Neural cell (in vitro differentiated cells): ENCODE results near the gene PROSER2. TPM values are rescaled to one million over a fixed set of nuclear protein-coding genes. Genes with fewer than 3 reads are reported as not detected.

Experiments
- H2AFZ ChIP-seq: fragments of 200-600, 300-800 bp; sonication (generic), shearing (Covaris generic); 2 replicates; pipeline ENCODE4 v1.6.0; 2014; ENCODE audit warnings: low read depth, mild to moderate bottlenecking, antibody characterized with exemption, low read length, moderate library complexity
- H3F3A ChIP-seq: fragments of 200-600 bp; shearing (Covaris generic); 2 replicates; pipeline ENCODE4 v1.6.1; 2016; ENCODE audit warnings: mild to moderate bottlenecking, moderate library complexity, mixed read lengths, antibody characterized with exemption, low read length; ENCODE audit not compliant: insufficient read depth, poor library complexity, severe bottlenecking
- H3K27ac ChIP-seq: fragments of 200-600, 300-800 bp; sonication (generic), shearing (Covaris generic); 2 replicates; pipeline ENCODE4 v1.5.1; 2014; ENCODE audit warnings: mild to moderate bottlenecking, low read length, moderate library complexity
- H3K27me3 ChIP-seq: fragments of 300-800, 200-600 bp; sonication (generic), shearing (Covaris generic); 2 replicates; pipeline ENCODE4 v1.6.0; 2014; ENCODE audit warnings: mild to moderate bottlenecking, low read depth, low read length, moderate library complexity; ENCODE audit not compliant: insufficient read depth
- H3K36me3 ChIP-seq: fragments of 300-800, 200-600 bp; sonication (generic), shearing (Covaris generic); 2 replicates; pipeline ENCODE4 v1.5.1; 2014; ENCODE audit warnings: mild to moderate bottlenecking, antibody characterized with exemption, low read length, moderate library complexity; ENCODE audit not compliant: insufficient read depth
- H3K4me2 ChIP-seq: fragments of 300-800, 200-600 bp; sonication (generic), shearing (Covaris generic); 2 replicates; pipeline ENCODE4 v1.6.0; 2014; ENCODE audit warnings: mild to moderate bottlenecking, low read length
- H3K4me3 ChIP-seq: fragments of 300-800, 200-600 bp; sonication (generic), shearing (Covaris generic); 2 replicates; pipeline ENCODE4 v1.5.1; 2014; ENCODE audit warnings: mild to moderate bottlenecking, low read length, moderate library complexity
- H3K79me2 ChIP-seq: fragments of 200-600 bp; shearing (Covaris generic); replicated peaks from 2 replicates; pipeline ENCODE4 v1.6.0; 2014; ENCODE audit warnings: mild to moderate bottlenecking, low read length, moderate library complexity; ENCODE audit not compliant: insufficient read depth
- H3K9ac ChIP-seq: fragments of 300-800, 200-600 bp; sonication (generic), shearing (Covaris generic); 2 replicates; pipeline ENCODE4 v1.6.1; 2016; ENCODE audit warnings: mild to moderate bottlenecking, low read length, mixed read lengths
- H3K9me2 ChIP-seq: fragments of 200-600 bp; shearing (Covaris generic); 2 replicates; pipeline ENCODE4 v1.6.1; 2016; ENCODE audit warnings: mild to moderate bottlenecking, low read length, mixed read lengths; ENCODE audit not compliant: insufficient read depth
- H3K9me3 ChIP-seq: fragments of 200-600, 300-800 bp; sonication (generic), shearing (Covaris generic); 2 replicates; pipeline ENCODE4 v1.6.1; 2016; ENCODE audit warnings: mild to moderate bottlenecking, mixed run types, low read length, moderate library complexity, mixed read lengths
- H4K20me1 ChIP-seq: fragments of 200-600 bp; shearing (Covaris generic); 2 replicates; pipeline ENCODE4 v1.6.1; 2016; ENCODE audit warnings: mild to moderate bottlenecking, mixed run types; ENCODE audit not compliant: insufficient read depth
- EP300 ChIP-seq: fragments of 450-650 bp; conservative IDR thresholded peaks from 2 replicates; pipeline ENCODE4 v1.6.1; 2014; ENCODE audit warnings: antibody characterized with exemption, mild to moderate bottlenecking, moderate library complexity; ENCODE audit not compliant: poor library complexity, severe bottlenecking
- EZH2 ChIP-seq: fragments of 200-600, 300-800 bp; shearing (Covaris generic), sonication (generic); IDR thresholded peaks from 2 replicates; pipeline ENCODE4 v1.6.1; 2014; ENCODE audit warnings: antibody characterized with exemption, low read length, borderline replicate concordance, mild to moderate bottlenecking; ENCODE audit not compliant: insufficient read depth, poor library complexity, severe bottlenecking
- MXI1 ChIP-seq: fragments of 450-650 bp; conservative IDR thresholded peaks from 2 replicates; pipeline ENCODE4 v1.6.1; 2014; ENCODE audit warnings: antibody characterized with exemption, mild to moderate bottlenecking; ENCODE audit not compliant: poor library complexity, severe bottlenecking
- POLR2AphosphoS5 ChIP-seq: IDR thresholded peaks from 2 replicates; pipeline ENCODE4 v1.6.1; 2012
- RAD21 ChIP-seq: fragments of 450-650 bp; conservative IDR thresholded peaks from 2 replicates; pipeline ENCODE4 v1.6.1; 2014; ENCODE audit warnings: antibody characterized with exemption, mild to moderate bottlenecking, moderate library complexity
- REST ChIP-seq: IDR thresholded peaks from 2 replicates; pipeline ENCODE4 v1.6.1; 2012; ENCODE audit warnings: borderline replicate concordance
- SMC3 ChIP-seq: fragments of 450-650 bp; conservative IDR thresholded peaks from 2 replicates; pipeline ENCODE4 v1.6.1; 2014; ENCODE audit warnings: antibody characterized with exemption, mild to moderate bottlenecking, moderate library complexity; ENCODE audit not compliant: poor library complexity
- TAF1 ChIP-seq: IDR thresholded peaks from 2 replicates; pipeline ENCODE4 v1.6.1; 2012; ENCODE audit warnings: low read depth
- polyA plus RNA-seq: library from polyadenylated mRNA; depleted of rRNA; stranded (reverse); fragments of >200 nt; gene quantifications from 2 replicates; pipeline ENCODE4 v1.2.3, GENCODE V29; 2014
- TF ChIP-seq, protein P1 (sequence below): fragments of 450-650 bp; IDR thresholded peaks from 2 replicates; pipeline ENCODE4 v1.5.1; 2014; ENCODE audit warnings: antibody characterized with exemption, mild to moderate bottlenecking, moderate library complexity; ENCODE audit not compliant: poor library complexity, severe bottlenecking

PROSER2 gene
- polyA plus RNA-seq, 1 donor from 2014 or later, result 1.1 TPM

- H2AFZ ChIP-seq, result no peak overlapping the region
- H3K4me2 ChIP-seq, result no peak overlapping the region
- no peak overlapping the region for H3K27ac ChIP-seq
- no peaks in the 10 kb centered on the region for H3K9me2 ChIP-seq
- H3K27me3 ChIP-seq, result no peaks in the 10 kb centered on the region
- H3K9me3 ChIP-seq, result no peaks in the 10 kb centered on the region
- no peaks in the 10 kb centered on the region for H3K36me3 ChIP-seq
- H3K4me3 ChIP-seq, result no peak overlapping the region
- no peak overlapping the region for H3K9ac ChIP-seq
- H3K79me2 ChIP-seq, result no peaks in the 10 kb centered on the region
- TF ChIP-seq EP300, result no peak
- no peak for TF ChIP-seq SMC3
- no peak for TF ChIP-seq TAF1
- TF ChIP-seq POLR2AphosphoS5, result no peak
- no peak for TF ChIP-seq REST
- no peak for TF ChIP-seq MXI1
- TF ChIP-seq, protein P1, sequence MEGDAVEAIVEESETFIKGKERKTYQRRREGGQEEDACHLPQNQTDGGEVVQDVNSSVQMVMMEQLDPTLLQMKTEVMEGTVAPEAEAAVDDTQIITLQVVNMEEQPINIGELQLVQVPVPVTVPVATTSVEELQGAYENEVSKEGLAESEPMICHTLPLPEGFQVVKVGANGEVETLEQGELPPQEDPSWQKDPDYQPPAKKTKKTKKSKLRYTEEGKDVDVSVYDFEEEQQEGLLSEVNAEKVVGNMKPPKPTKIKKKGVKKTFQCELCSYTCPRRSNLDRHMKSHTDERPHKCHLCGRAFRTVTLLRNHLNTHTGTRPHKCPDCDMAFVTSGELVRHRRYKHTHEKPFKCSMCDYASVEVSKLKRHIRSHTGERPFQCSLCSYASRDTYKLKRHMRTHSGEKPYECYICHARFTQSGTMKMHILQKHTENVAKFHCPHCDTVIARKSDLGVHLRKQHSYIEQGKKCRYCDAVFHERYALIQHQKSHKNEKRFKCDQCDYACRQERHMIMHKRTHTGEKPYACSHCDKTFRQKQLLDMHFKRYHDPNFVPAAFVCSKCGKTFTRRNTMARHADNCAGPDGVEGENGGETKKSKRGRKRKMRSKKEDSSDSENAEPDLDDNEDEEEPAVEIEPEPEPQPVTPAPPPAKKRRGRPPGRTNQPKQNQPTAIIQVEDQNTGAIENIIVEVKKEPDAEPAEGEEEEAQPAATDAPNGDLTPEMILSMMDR, result no peak
- no peak for TF ChIP-seq RAD21
- TF ChIP-seq EZH2, result no peak
- H4K20me1 ChIP-seq, result no peaks in the 10 kb centered on the region
- no peaks in the 10 kb centered on the region for H3F3A ChIP-seq
Measured at GRCh38 chr10:11891776-11892486, 68.8 kb downstream of the PROSER2 start.

DNA sequence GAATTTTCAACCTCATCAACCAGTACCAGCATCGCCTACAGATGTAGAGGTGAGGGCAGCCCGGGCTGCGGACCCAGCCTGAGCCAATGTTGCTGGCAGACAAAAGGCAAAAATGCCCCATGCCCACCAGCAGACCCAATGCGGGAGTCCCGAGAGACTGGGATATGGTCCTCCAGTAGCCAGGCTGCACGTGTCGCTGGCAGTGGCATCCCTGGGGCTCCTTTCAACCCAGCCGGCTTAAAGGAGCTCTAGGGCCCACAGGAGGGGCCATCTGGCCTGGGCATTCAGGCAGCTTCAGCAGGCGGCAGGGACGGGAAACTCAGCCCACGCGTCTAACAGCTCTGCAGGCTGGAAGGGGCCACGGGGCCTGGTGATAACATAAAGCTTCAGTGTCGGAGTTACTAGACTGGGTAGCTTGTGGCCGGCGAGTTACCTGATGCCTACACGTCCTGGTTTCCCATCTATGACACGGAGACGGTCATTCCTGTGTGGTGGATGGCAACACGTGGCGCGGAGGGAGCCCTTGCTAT, 70.7 kb downstream of the PROSER2 start:
- TF ChIP-seq EZH2, result no peak
- no peak for TF ChIP-seq SMC3
- TF ChIP-seq POLR2AphosphoS5, result no peak
- Histone ChIP-seq H3K9ac (no peak overlapping the region), H3K4me2 (no peak overlapping the region), H3K79me2 (no peaks in the 10 kb centered on the region), H3K27me3 (no peaks in the 10 kb centered on the region), H4K20me1 (no peaks in the 10 kb centered on the region), H2AFZ (no peak overlapping the region), H3F3A (no peaks in the 10 kb centered on the region), H3K4me3 (no peak overlapping the region), H3K36me3 (no peaks in the 10 kb centered on the region), H3K9me3 (no peaks in the 10 kb centered on the region), H3K9me2 (no peaks in the 10 kb centered on the region), H3K27ac (no peak overlapping the region)
